Spleen (tissue), 7 donors: ENCODE results near the gene ITGB4.

Source experiments
- POLR2A ChIP-seq, 3 donors: fragments of 450-650 bp; IDR thresholded peaks; one replicate each; pipeline ENCODE4 v1.5.1; 2017; ENCODE audit warnings: antibody characterized with exemption in 3 of 3, mild to moderate bottlenecking in 1 of 3
- TF ChIP-seq, protein P1 (sequence below), 11 experiments: fragments of 200-600 bp in 7 of 11; fragments of 450-650 bp in 4 of 11; sonication (generic) in 4 of 11; IDR thresholded peaks in 8 of 11; conservative IDR thresholded peaks in 3 of 11; 1 replicate in 7 of 11; 2 replicates in 4 of 11; pipeline versions ENCODE4 v1.4.0 to v1.8.0; 2016 to 2021; ENCODE audit warnings: antibody characterized with exemption in 11 of 11, inconsistent platforms in 4 of 11, mild to moderate bottlenecking in 1 of 11
- donor health status: DM: no; HTN: no; CAD: no; lungs with moderate emphysema.
- donor health status: DM: no; HTN: no; CAD: no.
- donor health status: DM: no; HTN: no; CAD: no.

DNA sequence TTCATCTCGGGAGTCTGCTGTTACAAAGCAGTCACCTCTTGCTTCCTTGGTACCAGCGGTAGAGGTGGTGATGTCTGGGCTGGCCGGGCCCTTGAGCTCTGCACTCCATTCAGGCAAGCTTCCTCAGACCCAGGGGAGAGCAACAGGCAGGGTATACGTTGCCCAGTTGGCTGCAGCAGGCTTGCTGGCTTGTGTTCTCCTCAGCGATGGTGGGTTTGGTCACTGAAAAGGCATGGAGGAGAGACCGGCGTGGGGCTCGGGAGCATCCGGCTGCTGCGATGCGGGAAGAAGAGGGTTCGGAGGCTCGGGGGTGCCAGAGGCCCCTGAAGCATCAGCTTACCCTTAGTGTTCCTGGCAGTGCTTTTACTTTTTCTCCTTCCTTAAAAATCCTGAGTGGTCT, 28.3 kb upstream of the ITGB4 start:
- TF ChIP-seq, protein P1, sequence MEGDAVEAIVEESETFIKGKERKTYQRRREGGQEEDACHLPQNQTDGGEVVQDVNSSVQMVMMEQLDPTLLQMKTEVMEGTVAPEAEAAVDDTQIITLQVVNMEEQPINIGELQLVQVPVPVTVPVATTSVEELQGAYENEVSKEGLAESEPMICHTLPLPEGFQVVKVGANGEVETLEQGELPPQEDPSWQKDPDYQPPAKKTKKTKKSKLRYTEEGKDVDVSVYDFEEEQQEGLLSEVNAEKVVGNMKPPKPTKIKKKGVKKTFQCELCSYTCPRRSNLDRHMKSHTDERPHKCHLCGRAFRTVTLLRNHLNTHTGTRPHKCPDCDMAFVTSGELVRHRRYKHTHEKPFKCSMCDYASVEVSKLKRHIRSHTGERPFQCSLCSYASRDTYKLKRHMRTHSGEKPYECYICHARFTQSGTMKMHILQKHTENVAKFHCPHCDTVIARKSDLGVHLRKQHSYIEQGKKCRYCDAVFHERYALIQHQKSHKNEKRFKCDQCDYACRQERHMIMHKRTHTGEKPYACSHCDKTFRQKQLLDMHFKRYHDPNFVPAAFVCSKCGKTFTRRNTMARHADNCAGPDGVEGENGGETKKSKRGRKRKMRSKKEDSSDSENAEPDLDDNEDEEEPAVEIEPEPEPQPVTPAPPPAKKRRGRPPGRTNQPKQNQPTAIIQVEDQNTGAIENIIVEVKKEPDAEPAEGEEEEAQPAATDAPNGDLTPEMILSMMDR (IDR thresholded peaks at IDR 0.05 in 8 of 11, conservative IDR thresholded peaks at IDR 0.05 in 3 of 11), result no peak
- TF ChIP-seq POLR2A (IDR thresholded peaks at IDR 0.05), result no peak
